ENCODE measurements around the gene SCYGR4. TPM values are rescaled to one million over a fixed set of nuclear protein-coding genes. Genes with fewer than 3 reads are reported as not detected.

The SCYGR4 gene
- polyA plus RNA-seq, 3 donors, result not detected

DNA sequence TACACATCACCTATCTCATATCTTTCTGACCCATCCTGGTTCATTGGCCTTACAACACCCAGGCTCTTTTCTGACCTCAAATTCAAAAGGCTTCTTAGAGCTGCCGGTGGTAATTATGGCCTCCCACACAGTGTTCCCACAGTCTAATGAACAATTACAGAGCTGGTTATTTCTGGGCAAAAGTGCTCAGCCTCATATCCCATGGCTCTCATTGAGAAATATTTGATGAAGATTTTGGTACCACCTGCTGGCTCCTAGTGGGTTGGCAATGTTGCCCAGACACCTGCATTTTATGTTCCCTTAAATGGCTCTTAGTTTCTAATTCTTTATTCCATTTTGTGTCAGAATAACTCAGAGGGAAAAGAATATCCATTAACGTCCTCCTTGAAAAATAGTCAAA lies 38.7 kb upstream of the SCYGR4 start:
- no peak overlapping the region for H3K4me2 ChIP-seq (replicated peaks; ENCODE audit: extremely low read depth, low read length, poor library complexity, severe bottlenecking)
- 80% methylated on average over 1 of the region's 2 CpGs for WGBS (ENCODE audit: insufficient coverage)
- TF ChIP-seq, protein P1, sequence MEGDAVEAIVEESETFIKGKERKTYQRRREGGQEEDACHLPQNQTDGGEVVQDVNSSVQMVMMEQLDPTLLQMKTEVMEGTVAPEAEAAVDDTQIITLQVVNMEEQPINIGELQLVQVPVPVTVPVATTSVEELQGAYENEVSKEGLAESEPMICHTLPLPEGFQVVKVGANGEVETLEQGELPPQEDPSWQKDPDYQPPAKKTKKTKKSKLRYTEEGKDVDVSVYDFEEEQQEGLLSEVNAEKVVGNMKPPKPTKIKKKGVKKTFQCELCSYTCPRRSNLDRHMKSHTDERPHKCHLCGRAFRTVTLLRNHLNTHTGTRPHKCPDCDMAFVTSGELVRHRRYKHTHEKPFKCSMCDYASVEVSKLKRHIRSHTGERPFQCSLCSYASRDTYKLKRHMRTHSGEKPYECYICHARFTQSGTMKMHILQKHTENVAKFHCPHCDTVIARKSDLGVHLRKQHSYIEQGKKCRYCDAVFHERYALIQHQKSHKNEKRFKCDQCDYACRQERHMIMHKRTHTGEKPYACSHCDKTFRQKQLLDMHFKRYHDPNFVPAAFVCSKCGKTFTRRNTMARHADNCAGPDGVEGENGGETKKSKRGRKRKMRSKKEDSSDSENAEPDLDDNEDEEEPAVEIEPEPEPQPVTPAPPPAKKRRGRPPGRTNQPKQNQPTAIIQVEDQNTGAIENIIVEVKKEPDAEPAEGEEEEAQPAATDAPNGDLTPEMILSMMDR (IDR thresholded peaks at IDR 0.05), result no peak
- no peak overlapping the region for H3K9ac ChIP-seq (ENCODE audit: insufficient read depth, low read length, poor library complexity, severe bottlenecking)
- no peak overlapping the region for H2AFZ ChIP-seq (ENCODE audit: insufficient read depth, low read depth, low read length, poor library complexity, severe bottlenecking)
- H3K36me3 ChIP-seq (replicated peaks in 1 of 2; ENCODE audit: control insufficient read depth in 1 of 2, insufficient read depth in 2 of 2, low read length in 2 of 2), result no peaks in the 10 kb centered on the region
- H3K27me3 ChIP-seq (ENCODE audit: control insufficient read depth in 2 of 2, insufficient read depth in 2 of 2, low read length in 2 of 2), result no peaks in the 10 kb centered on the region
- peaks cover 8 to 15% (median 14%) of the 10 kb centered on the region in 7 donors for H3K9me3 Mint-ChIP-seq
- H3K4me3 Mint-ChIP-seq, result no peak overlapping the region
- H3K9me3 ChIP-seq (replicated peaks in 1 of 2; ENCODE audit: control insufficient read depth in 1 of 2, insufficient read depth in 1 of 2, low read length in 2 of 2), result peaks cover 12 to 13% of the 10 kb centered on the region in 2 donors
- H3K4me3 ChIP-seq (replicated peaks in 1 of 3; ENCODE audit: low read depth in 2 of 3, low read length in 3 of 3), result no peak overlapping the region
- no peak overlapping the region for H3K27ac ChIP-seq (ENCODE audit: low read depth in 1 of 2, low read length in 2 of 2)
- H3K79me2 ChIP-seq (ENCODE audit: insufficient read depth, low read length), result no peaks in the 10 kb centered on the region
- no peak overlapping the region for H3K27ac Mint-ChIP-seq
- H4K20me1 ChIP-seq (ENCODE audit: insufficient read depth, low read length), result no peaks in the 10 kb centered on the region
- no peak for DNase-seq
- intact Hi-C loops (cut with micrococcal nuclease), result no loop called here
- H3K4me1 Mint-ChIP-seq, result no peaks in the 10 kb centered on the region
- H3K36me3 Mint-ChIP-seq, result no peaks in the 10 kb centered on the region
- H3K4me1 ChIP-seq (ENCODE audit: control insufficient read depth in 1 of 2, insufficient read depth in 2 of 2, low read length in 2 of 2), result no peaks in the 10 kb centered on the region
- H3K27me3 Mint-ChIP-seq (ENCODE audit: low read depth in 3 of 3), result peaks cover 0 to 7% (median 2%) of the 10 kb centered on the region in 3 donors

DNA sequence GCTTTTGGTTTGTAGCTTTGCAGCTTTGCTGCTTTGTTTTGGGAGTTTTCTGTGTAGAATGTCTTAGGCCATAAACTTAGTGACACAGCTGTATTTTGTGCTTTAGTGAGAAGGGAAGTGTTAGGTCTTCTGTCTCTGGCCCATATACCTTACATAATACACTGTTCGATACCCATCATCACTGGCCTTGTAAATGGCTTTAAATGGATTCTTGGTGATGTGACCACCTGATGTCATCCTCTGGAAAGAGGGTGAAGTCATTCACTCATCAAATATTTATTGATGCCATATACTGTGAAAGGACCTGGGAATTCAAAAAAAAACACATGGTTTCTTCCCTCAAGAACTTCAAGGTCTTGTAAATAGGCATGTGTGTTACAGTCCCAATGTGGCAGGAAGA lies 37.5 kb upstream of the SCYGR4 start:
- Histone ChIP-seq H3K4me2 (replicated peaks; ENCODE audit: extremely low read depth, low read length, poor library complexity, severe bottlenecking) (no peak overlapping the region), H3K27me3 (ENCODE audit: control insufficient read depth in 2 of 2, insufficient read depth in 2 of 2, low read length in 2 of 2) (no peaks in the 10 kb centered on the region), H3K4me1 (ENCODE audit: control insufficient read depth in 1 of 2, insufficient read depth in 2 of 2, low read length in 2 of 2) (no peaks in the 10 kb centered on the region), H3K27ac (ENCODE audit: low read depth in 1 of 2, low read length in 2 of 2) (no peak overlapping the region), H3K79me2 (ENCODE audit: insufficient read depth, low read length) (no peaks in the 10 kb centered on the region), H3K36me3 (replicated peaks in 1 of 2; ENCODE audit: control insufficient read depth in 1 of 2, insufficient read depth in 2 of 2, low read length in 2 of 2) (no peaks in the 10 kb centered on the region), H2AFZ (ENCODE audit: insufficient read depth, low read depth, low read length, poor library complexity, severe bottlenecking) (no peak overlapping the region), H3K9me3 (replicated peaks in 1 of 2; ENCODE audit: control insufficient read depth in 1 of 2, insufficient read depth in 1 of 2, low read length in 2 of 2) (peaks cover 12 to 13% of the 10 kb centered on the region in 2 donors), H3K9ac (ENCODE audit: insufficient read depth, low read length, poor library complexity, severe bottlenecking) (no peak overlapping the region), H3K4me3 (replicated peaks in 1 of 3; ENCODE audit: low read depth in 2 of 3, low read length in 3 of 3) (no peak overlapping the region), H4K20me1 (ENCODE audit: insufficient read depth, low read length) (no peaks in the 10 kb centered on the region)
- TF ChIP-seq, protein P1 (IDR thresholded peaks at IDR 0.05), result no peak
- no peak for DNase-seq
- H3K27ac Mint-ChIP-seq, result no peak overlapping the region
- no CpG with 5 or more reads among the region's 1 CpG for WGBS (ENCODE audit: insufficient coverage)
- no peaks in the 10 kb centered on the region for H3K36me3 Mint-ChIP-seq
- H3K9me3 Mint-ChIP-seq, result peaks cover 8 to 17% (median 14%) of the 10 kb centered on the region in 7 donors
- H3K4me3 Mint-ChIP-seq, result no peak overlapping the region
- no peaks in the 10 kb centered on the region for H3K4me1 Mint-ChIP-seq
- intact Hi-C loops (cut with micrococcal nuclease), result no loop called here
- peaks cover 0 to 7% (median 3%) of the 10 kb centered on the region in 3 donors for H3K27me3 Mint-ChIP-seq (ENCODE audit: low read depth in 3 of 3)
